AG08395 (cell line): ENCODE data around the gene SPOPL.
A peak's percentile ranks its signal among the peaks of the same experiment; 100 is the strongest.
"Not testable (repeated sequence)": the region's sequence is repeated elsewhere in the genome, so short reads cannot be mapped to it uniquely, and the experiment has no call there.

Experiments used
- DNase-seq: peaks from one replicate; pipeline ENCODE4 v3.0.0; 2012; ENCODE audit warnings: mixed read lengths, low spot score

Gene SPOPL

DNA sequence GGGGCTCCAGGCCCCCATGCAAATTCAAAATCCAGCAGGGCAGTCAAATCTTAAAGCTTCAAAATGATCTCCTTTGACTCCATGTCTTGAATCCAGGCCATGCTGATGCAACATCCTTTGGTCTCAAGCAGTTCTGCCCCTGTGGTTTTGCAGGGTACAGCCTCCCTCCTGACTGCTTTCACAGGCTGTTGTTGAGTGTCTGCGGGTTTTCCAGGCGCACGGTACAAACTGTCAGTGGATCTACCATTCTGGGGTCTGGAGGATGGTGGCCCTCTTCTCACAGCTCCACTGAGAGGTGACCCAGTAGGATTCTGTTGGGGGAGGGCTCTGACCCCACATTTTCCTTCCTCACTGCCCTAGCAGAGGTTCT, 22.1 kb downstream of the SPOPL start:
- DNase-seq: not testable (repeated sequence)

DNA sequence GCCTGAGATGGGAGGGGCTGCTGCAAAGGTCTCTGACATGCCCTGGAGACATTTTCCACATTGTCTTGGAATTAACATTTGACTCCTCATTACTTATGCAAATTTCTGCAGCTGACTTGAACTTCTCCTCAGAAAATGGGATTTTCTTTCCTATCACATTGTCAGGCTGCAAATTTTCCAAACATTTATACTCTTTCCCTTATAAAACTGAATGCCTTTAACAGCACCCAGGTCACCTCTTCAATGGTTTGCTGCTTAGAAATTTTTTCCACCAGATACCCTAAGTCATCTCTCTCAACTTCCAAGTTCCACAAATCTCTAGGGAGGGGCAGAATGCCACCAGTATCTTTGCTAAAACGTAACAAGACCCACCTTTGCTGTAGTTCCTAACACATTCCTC, 22.8 kb downstream of the SPOPL start:
- not testable (repeated sequence) for DNase-seq

DNA sequence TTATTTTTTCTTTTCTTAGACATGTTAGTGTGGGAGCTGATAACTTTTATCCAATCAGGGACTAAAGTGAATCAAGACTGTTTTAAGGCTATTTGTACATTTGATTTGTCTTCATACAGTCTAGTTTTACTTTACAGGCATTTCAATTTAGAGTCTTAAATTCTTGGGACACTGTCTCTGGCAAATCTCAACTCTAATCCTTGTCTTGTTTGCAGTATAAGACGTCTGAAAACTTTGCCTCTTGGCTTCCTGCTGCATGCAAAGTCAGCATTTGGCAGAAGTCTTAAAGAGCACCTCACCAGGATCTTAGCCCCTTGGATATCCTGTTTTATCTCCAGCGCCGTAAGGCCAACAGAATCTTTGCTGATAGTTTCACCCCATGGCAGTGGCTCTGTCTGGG, 30.3 kb downstream of the SPOPL start:
- no peak for DNase-seq

DNA sequence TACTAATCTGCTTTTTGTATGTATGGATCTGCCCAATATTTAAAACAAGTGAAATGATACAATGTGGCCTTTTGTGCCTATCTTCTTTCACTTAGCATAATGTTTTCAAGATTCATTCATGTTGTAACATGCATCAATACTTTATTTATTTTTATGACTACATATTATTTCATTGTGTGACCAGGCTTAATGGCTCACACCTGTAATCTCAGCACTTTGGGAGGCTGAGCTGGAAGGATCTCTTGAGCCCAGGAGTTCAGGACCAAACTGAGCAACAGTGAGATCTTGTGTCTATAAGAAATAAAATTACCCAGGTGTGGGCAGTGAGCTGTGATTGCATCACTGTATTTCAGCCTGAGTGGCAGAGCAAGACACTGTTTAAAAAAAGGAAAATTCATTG, 33.2 kb downstream of the SPOPL start:
- DNase-seq: no peak

DNA sequence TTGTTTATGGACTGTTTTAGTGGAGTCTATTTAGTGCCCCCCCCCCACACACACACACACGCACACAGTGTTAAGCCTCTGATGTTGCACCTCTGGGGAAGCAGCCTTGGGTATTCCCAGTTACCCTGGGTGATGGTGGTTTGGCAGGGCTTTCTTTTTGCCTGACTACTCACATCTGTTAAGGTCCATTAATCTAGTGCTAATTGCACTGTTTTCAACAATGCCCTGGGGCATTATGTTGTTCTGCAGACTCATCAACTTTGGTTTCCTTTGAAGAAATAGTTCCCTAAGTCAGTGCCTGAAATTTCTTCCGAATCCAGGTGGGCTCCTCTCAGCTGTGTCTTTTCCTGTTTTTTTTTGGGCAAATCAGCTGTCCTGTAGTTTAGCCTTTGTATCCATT, 34.7 kb downstream of the SPOPL start:
- peak; percentile 42 for DNase-seq

DNA sequence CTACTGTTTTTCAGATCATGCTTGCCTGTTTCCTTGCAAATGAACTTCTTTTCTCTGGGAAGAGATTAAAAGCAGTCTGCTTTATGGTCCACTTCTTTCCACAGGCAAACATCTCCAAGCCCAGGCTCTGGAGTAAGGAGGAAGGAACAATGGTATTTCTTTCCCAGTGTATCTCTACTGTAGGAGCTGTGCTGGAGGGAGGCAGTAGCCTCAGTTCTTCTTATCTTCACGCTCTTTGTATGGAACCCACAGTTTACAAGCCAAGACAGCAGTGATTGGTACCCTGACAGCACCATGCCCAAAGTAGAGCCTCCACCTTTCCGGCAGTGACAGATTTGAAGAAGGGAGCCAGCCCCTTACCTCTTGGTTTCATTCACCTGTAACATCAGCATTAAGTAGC, 35.2 kb downstream of the SPOPL start:
- no peak for DNase-seq

DNA sequence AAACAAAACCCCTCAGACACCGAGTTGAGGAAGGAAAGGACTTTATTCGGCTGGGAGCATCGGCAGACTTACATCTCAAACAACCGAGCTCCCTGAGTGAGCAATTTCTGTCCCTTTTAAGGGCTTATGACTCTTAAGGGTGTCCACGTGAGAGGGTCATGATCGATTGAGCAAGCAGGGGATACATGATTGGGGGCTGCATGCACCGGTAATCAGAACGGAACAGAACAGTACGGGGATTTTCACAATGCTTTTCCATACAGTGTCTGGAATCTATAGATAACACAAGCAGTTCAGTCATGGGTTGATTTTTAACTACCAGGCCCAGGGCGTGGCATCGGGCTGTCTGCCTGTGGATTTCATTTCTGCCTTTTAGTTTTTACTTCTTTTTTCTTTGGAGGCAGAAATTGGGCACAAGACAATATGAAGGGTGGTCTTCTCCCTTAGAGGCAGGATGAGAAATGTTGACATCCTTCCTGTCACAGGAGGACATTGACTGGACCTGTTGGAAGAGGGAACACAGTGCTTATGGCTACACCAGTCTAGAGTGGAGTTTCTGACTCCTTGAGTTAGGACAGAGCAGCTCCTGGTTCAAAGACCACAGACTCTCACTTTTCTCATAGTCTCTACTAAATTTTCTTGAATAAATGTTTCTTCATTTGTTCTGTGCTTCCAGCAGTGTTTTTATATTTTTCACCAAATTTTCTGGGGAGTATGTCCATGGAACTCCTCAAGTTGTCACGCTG, 35.8 kb downstream of the SPOPL start:
- DNase-seq: no peak

DNA sequence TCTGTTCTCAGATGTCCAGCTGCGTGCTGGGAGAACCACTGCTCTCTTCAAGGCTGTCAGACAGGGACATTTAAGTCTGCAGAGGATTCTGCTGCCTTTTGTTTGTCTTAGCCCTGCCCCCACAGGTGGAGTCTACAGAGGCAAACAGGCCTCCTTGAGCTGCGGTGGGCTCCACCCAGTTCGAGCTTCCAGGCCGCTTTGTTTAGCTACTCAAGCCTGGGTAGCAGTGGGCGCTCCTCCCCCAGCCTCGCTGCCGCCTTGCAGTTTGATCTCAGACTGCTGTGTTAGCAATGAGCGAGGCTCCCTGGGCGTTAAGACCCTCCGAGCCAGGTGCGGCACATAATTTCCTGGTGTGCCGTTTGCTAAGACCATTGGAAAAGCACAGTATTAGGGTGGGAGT, 42.6 kb downstream of the SPOPL start:
- DNase-seq: not testable (repeated sequence)

DNA sequence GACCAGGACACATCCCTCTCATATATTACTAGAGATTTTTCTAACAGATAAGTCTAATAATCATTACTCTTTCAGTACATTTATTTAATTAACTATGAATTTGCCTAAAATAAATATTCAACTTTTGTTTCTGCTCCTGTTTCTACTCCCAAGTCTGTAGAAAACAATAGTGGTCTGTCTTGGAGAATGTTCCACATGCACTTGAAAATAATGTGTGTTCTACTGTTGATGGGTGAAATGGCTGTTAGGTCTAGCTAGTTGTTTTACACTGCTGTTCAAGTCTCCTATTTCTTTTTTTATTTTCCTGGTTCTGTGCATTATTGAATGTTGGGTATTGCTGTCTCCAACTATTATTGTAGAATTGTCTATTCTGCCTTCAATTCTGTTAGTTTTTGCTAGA, 47.2 kb downstream of the SPOPL start:
- no peak for DNase-seq

DNA sequence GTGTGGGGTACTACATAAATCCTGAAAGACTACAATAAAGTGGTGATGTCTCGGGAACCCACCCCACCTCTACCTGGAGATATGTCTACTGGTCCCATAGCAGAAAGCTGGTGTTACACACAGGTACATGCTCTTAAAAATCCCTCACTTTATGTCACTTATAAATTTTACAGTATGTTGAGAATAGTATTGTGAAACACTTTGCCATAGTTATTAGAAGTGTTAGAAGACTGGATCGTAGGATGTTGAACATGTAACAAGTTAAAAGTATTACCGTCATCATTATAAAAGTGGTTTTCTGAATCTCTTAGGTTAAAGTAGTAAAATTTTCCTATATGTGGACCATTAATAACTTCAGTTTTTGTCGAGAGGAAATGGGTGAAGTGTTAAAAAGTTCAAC, 48.6 kb downstream of the SPOPL start:
- DNase-seq: no peak

DNA sequence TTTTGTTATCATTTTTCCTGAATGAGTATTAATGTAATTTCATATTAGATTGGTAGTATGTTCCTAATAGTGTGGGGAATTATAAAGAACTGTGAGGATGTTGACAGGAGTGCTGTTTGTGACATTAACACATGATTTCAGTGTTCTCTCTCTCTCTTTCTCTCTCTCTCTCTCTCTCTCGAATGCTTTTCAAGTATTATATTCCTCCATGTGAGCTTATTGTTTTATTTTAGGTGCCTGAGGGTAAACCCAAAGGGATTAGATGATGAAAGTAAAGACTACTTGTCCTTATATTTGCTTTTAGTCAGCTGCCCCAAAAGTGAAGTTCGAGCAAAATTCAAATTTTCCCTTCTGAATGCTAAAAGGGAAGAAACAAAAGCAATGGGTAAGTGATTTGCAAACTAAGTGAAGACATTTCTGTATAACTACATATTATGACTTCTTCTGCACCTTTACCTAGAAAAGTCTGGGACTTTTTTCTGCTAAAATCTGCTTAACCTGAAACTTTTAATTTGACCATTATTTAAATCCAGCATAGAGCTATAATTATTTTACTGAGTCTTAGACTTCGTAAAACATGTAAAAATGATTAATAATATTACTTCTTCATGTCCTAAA, 49.2 kb downstream of the SPOPL start:
- DNase-seq: no peak

DNA sequence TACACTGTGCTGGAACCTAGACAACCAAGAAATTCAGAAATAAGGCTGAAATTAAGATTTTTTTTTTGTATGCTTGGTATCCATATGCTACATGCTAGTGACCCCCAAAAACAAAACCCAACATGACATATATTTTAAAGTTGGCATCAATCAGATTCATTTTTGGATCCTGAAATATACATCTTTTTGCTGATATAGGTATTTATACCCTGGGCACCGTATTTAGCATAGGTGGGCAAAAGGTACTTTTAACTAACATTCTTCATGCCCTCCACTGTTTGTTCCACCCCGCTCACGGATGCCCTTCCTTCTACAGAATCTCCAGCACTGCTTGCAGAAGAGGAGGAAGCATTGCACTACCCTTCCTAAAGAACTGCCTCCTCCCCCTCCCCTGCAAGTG, 52.6 kb downstream of the SPOPL start:
- no peak for DNase-seq

DNA sequence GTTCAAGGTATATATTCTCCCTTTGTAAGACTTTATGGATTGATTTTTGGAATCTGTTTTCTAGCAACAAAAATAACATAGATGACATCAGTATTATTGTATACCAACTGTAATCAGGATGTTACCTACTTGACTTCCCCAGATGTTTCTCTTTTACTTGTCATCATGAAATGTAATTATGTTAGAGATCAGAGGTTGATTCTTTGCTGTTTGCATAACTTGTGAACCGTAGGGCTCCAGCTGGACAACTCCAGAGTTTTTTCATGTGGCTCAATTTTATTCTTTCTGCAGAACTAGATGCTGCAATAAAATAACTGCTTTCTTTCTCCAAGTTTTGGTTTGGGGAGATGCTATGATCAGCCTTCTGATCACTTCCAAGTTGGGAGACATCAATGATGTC, 58.1 kb downstream of the SPOPL start:
- no peak for DNase-seq

DNA sequence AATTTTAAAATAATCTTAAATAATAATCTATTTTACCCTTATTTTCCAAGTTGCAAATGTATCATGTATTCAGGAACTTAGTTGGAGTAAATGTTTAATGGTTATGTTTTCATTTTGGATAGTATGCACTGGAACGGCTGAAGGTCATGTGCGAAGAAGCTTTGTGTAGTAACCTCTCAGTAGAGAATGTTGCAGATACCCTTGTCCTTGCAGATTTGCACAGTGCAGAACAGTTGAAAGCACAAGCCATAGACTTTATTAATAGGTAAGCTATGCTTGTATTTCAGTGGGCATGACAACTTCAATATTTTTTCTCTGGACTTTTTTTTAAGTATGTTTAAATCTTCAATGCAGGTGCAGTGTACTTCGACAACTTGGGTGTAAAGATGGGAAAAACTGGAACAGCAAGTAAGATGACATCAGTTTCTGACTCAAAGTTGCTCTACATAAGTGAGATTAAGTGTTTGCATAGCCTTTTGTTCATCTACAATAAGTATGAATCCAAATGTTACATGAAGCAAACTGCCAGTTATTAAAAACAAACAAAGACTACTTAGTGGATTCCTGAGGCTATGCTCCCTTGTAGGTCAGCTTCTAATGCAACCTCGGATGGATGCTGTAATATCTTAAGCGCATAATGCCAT, 63.1 kb downstream of the SPOPL start:
- no peak for DNase-seq

DNA sequence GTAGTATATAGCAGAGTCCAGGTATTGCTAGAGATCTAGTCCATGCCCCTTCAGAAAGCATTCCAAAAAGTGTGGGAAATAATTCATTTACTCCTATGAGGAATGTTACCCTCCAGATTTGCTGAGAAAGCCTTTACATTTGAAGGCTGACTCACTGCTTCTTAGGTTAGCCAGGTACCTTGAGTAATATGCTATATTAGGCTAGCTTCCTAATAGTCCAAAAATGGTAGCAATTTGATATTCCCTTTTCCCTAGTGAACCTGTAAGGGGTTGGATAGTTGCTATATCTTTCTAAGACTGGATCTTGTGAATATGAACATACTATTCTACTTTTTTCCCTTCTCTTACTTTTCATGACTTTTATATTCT, 63.6 kb downstream of the SPOPL start:
- DNase-seq: no peak

DNA sequence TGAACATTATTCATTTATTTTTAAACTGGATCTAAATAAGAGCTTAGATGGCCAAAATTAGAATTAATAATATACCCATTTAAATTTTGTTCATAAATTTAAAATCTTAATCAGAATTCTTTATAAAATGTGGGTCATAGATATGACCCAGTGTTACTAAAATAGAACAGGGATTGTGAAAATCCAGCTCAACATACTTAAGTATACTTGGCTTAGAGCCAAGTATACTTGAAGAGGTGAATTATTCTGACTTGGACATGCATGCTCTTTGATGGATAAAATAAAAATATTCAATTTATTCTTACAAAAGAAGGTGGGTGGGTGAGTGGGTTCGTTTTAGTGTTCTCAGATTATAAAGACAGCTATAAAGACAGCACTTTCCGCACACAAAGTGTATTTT, 70.7 kb downstream of the SPOPL start:
- DNase-seq: no peak

DNA sequence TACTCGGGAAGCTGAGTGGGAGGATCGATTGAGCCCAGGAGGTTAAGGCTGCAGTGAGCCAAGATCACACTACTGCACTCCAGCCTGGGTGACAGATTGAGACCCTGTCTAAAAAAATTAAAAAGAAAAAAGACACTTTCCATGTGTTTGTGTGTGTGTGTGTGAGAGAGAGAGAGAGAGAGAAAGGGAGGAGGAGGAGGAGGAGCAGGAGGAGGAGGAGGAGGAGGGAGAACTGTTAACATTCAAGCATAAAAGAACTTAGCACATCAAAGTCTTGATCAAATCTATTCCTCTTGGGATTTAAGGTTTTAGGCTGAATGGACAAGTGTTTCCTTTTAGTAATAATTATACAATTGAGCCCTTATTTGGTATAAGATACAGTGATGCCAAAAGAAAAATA, 75.5 kb downstream of the SPOPL start:
- DNase-seq: no peak

DNA sequence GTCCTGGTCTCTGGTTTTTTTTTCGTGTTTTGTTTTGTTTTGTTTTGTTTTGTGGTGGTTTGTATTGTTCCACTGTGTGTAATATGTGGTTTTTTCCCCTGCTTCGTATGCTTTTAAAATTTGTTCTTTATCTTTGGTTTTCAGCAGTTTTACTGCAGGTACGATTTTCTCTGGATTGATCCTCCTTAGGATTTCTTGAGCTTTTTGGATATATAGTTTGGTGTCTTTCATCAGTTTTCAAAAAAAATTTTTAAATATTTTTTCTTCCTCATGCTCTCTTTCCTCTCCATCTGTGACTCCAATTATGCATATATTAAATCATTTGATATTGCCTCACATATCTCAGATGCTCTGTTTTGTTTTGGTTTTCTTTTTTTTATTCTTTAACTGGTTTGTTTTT, 78.0 kb downstream of the SPOPL start:
- DNase-seq: no peak

DNA sequence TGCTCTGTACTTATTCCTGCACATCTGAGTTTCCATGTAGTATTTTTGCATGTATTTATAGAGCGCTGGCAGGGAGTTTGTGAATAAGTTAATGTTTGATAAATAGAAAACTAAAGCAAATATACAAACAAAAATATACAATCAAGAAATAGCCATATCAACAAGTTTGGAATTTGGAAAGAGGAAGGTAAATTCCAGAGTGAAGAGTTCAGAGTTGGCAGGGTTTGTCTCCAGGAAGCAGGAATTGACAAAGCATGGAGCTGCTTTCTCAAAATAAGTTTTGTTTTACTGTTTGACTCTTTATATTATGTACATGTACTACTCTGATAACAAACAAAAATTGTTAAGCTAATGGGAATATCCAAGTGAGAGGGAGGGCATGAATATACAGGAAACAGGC, 80.3 kb downstream of the SPOPL start:
- DNase-seq: no peak

DNA sequence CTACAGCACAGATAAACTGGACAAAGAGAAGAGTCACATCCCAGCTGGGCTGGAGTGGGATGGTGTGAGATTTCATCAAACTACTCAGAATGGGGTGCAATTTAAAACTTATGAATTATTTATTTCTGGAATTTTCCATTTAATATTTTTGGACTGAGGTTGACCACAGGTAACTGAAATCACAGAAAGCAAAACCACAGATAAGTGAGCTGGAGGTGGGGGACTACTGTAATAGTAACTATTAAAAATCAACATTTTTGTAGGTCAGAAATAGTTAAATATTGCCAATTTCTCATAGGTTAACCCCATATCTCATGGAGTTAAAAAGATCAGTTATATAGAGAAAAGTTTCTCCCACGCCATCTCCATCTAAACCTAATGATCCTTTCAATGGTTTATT, 88.1 kb downstream of the SPOPL start:
- no peak for DNase-seq

DNA sequence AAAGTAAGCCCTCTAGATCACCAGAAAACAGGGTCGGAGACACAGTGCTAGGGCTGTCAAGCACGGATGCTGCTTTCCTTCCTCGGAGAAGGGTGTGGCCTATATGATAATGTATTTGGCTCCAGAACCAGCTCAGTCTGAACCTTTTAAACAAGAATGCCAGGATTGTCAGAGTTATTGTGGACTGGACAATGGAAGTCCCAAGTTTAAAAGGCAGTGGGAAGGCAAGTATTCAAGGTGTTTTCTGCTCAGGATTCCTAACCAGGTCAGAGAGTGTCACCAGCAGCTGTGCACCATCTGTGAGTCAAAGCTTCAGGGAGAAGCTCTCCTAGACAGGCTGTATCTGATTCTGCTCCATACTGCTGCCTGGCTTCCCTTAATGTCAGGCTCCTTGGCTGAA, 94.8 kb downstream of the SPOPL start:
- no peak for DNase-seq

DNA sequence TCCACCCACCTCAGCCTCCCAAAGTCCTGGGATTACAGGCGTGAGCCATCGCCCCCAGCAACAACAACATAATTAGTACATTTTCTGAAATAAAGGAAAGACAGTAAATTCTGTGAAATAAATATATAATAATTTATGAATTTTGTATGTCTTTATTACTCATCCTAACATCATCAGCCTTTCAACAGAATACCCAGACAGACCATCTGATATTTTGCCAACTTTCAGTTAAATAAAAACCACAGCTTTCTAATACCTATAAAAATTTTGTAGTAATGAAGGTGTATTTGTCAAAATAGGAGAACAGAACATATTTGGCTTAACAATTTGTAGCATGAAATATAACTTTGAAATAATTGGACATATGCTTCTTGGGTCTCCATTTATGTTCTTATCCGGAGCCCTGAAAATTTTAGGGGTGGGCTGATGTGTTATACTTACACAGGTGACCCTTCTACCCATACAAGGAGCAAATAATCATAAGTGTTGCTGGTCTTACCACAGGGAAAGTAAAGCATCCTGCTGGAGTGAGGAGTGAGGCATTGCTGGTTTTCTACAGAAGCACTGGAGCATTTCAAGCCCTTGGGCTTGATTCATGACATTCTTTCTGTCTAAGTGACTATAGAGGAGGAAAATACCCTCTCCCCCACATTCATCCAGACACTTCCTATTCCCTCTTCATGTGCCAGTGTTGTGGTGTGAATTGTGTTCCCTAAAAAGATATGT, 99.3 kb downstream of the SPOPL start:
- DNase-seq: no peak
